CD4-positive, alpha-beta memory T cell (primary cell): ENCODE measurements around the gene CAMTA1. TPM values are rescaled to one million over a fixed set of nuclear protein-coding genes. Genes with fewer than 3 reads are reported as not detected.

Experiments used
- CTCF ChIA-PET: fragments of 350-600 bp; sonication (Branson Sonifier 250); formaldehyde crosslinking; loops from one replicate; lab custom pipeline; 2021; ENCODE audit warnings: inconsistent platforms; ENCODE audit not compliant: partially characterized antibody; lab: Charles Lee
- POLR2A ChIA-PET: fragments of 350-600 bp; sonication (Branson Sonifier 250); formaldehyde crosslinking; loops from one replicate; lab custom pipeline; 2021; ENCODE audit not compliant: partially characterized antibody; lab: Charles Lee
- DNase-seq, 5 donors: peaks; one replicate each; pipeline versions ENCODE4 v3.0.0 to v3.0.0-alpha.2; 2020 to 2022; ENCODE audit warnings: mixed read lengths in 1 of 5
- H3K27ac ChIP-seq: one replicate; pipeline ENCODE4 v1.7.0; 2013; ENCODE audit warnings: low read depth, low read length
- H3K27me3 ChIP-seq: 2 replicates; pipeline ENCODE4 v1.7.0; 2013; ENCODE audit warnings: mild to moderate bottlenecking, low read length, moderate library complexity; ENCODE audit not compliant: insufficient read depth
- H3K36me3 ChIP-seq: 2 replicates; pipeline ENCODE4 v1.7.0; 2013; ENCODE audit warnings: mild to moderate bottlenecking, low read length, moderate library complexity; ENCODE audit not compliant: insufficient read depth
- H3K4me1 ChIP-seq: 2 replicates; pipeline ENCODE4 v1.7.0; 2013; ENCODE audit warnings: mild to moderate bottlenecking, low read length, moderate library complexity; ENCODE audit not compliant: insufficient read depth
- H3K4me3 ChIP-seq, 2 donors: one replicate each; pipeline ENCODE4 v1.7.0; 2013; ENCODE audit warnings: low read length in 2 of 2, mild to moderate bottlenecking in 1 of 2
- H3K9me3 ChIP-seq, 2 donors: one replicate each; pipeline ENCODE4 v1.7.0; 2013; ENCODE audit warnings: low read length in 2 of 2, control low read depth in 1 of 2; ENCODE audit not compliant: control insufficient read depth in 1 of 2
- H3K27ac Mint-ChIP-seq, 7 donors: one replicate each; pipeline ENCODE4 v1.8.0; 2020 to 2021; ENCODE audit warnings: mixed read lengths in 7 of 7, mild to moderate bottlenecking in 6 of 7, inconsistent platforms in 3 of 7, moderate library complexity in 3 of 7
- H3K27me3 Mint-ChIP-seq, 2 donors: one replicate each; pipeline ENCODE4 v1.8.0; 2020 to 2021; ENCODE audit warnings: mixed read lengths in 2 of 2
- H3K36me3 Mint-ChIP-seq, 2 donors: one replicate each; pipeline ENCODE4 v1.8.0; 2020 to 2021; ENCODE audit warnings: mixed read lengths in 2 of 2, inconsistent platforms in 1 of 2, mild to moderate bottlenecking in 1 of 2
- H3K4me1 Mint-ChIP-seq, 4 donors: one replicate each; pipeline ENCODE4 v1.8.0; 2020 to 2021; ENCODE audit warnings: mixed read lengths in 4 of 4, mild to moderate bottlenecking in 1 of 4
- H3K4me3 Mint-ChIP-seq, 8 donors: one replicate each; pipeline ENCODE4 v1.8.0; 2020 to 2021; ENCODE audit warnings: mixed read lengths in 8 of 8, mild to moderate bottlenecking in 7 of 8, moderate library complexity in 6 of 8, inconsistent platforms in 3 of 8
- H3K9me3 Mint-ChIP-seq, 8 donors: one replicate each; pipeline ENCODE4 v1.8.0; 2020 to 2021; ENCODE audit warnings: mixed read lengths in 8 of 8, mild to moderate bottlenecking in 5 of 8, inconsistent platforms in 3 of 8, moderate library complexity in 1 of 8
- intact Hi-C: fragments of 100-400 bp; cut with micrococcal nuclease; formaldehyde crosslinking; loops from one replicate; pipeline ENCODE4 v1.15.1; 2023
- polyA plus RNA-seq, 2 donors: library from polyadenylated mRNA; unstranded; fragments of 300-500 nt; fragmentation: Illumina TruSeq; gene quantifications; one replicate each; pipeline ENCODE4 v1.2.3, GENCODE V29; 2021
- total RNA-seq, 2 experiments: library from RNA; stranded (reverse); gene quantifications; one replicate each; pipeline ENCODE4 v1.2.3, GENCODE V29; 2021

The CAMTA1 gene
- total and polyA plus RNA-seq, 4 experiments from 2014 or later: 39.1 to 118 (median 59.9) TPM

- Histone ChIP-seq H3K9me3 (no peaks in the 10 kb centered on the region), H3K4me3 (no peak overlapping the region), H3K4me1 (no peaks in the 10 kb centered on the region), H3K27ac (no peak overlapping the region), H3K36me3 (no peaks in the 10 kb centered on the region), H3K27me3 (no peaks in the 10 kb centered on the region)
- Mint-ChIP-seq H3K4me1 (no peaks in the 10 kb centered on the region), H3K36me3 (peaks cover 0 to 3% of the 10 kb centered on the region in 2 donors), H3K9me3 (peaks cover 0 to 28% (median 9%) of the 10 kb centered on the region in 8 donors), H3K4me3 (no peak overlapping the region), H3K27ac (no peak overlapping the region), H3K27me3 (peaks cover 9 to 25% of the 10 kb centered on the region in 2 donors)
- intact Hi-C loops: no loop called here
- ChIA-PET CTCF (no interaction called here), POLR2A (no interaction called here)
- DNase-seq: no peak
Measured at GRCh38 chr1:7077136-7077535, 291.9 kb downstream of the CAMTA1 start.

GRCh38 chr1:7077970-7078369 is 292.7 kb downstream of the CAMTA1 start:
- Histone ChIP-seq H3K4me1 (no peaks in the 10 kb centered on the region), H3K27me3 (no peaks in the 10 kb centered on the region), H3K9me3 (no peaks in the 10 kb centered on the region), H3K27ac (no peak overlapping the region), H3K4me3 (no peak overlapping the region), H3K36me3 (no peaks in the 10 kb centered on the region)
- ChIA-PET CTCF (no interaction called here), POLR2A (no interaction called here)
- Mint-ChIP-seq H3K4me3 (no peak overlapping the region), H3K4me1 (no peaks in the 10 kb centered on the region), H3K27me3 (peaks cover 6 to 22% of the 10 kb centered on the region in 2 donors), H3K27ac (no peak overlapping the region), H3K36me3 (peaks cover 0 to 3% of the 10 kb centered on the region in 2 donors), H3K9me3 (peaks cover 0 to 28% (median 9%) of the 10 kb centered on the region in 8 donors)
- no peak for DNase-seq
- intact Hi-C loops: no loop called here

DNA sequence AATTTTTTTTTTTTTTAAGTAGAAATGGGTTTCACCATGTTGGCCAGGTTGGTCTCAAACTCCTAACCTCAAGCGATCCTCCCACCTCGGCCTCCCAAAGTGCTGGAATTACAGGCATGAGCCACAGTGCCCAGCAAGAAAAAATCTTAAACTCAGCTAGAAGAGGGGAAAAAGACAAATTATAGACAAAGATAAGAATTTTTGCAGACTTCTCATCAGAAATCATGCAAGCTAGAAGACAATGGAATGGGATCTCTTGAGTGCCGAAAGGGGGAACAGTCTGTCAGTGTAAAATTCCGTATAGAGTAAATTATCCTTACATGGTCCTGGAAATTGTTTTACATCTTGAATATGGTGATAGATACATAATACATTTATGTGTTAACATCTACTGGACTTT is 294.4 kb downstream of the CAMTA1 start:
- H3K27me3 Mint-ChIP-seq: peaks cover 4 to 21% of the 10 kb centered on the region in 2 donors
- peaks cover 0 to 28% (median 9%) of the 10 kb centered on the region in 8 donors for H3K9me3 Mint-ChIP-seq
- no peak overlapping the region for H3K27ac Mint-ChIP-seq
- Histone ChIP-seq H3K4me1 (no peaks in the 10 kb centered on the region), H3K36me3 (no peaks in the 10 kb centered on the region), H3K9me3 (no peaks in the 10 kb centered on the region), H3K27ac (no peak overlapping the region), H3K4me3 (no peak overlapping the region), H3K27me3 (no peaks in the 10 kb centered on the region)
- ChIA-PET CTCF (interaction anchor here (1.9 kb wide), 1 partner anchor 9 kb away, joined by 8 read pairs; no protein-coding TSS in a partner anchor), POLR2A (no interaction called here)
- no peak overlapping the region for H3K4me3 Mint-ChIP-seq
- peaks cover 0 to 3% of the 10 kb centered on the region in 2 donors for H3K36me3 Mint-ChIP-seq
- intact Hi-C loops: no loop called here
- no peaks in the 10 kb centered on the region for H3K4me1 Mint-ChIP-seq
- no peak for DNase-seq

DNA sequence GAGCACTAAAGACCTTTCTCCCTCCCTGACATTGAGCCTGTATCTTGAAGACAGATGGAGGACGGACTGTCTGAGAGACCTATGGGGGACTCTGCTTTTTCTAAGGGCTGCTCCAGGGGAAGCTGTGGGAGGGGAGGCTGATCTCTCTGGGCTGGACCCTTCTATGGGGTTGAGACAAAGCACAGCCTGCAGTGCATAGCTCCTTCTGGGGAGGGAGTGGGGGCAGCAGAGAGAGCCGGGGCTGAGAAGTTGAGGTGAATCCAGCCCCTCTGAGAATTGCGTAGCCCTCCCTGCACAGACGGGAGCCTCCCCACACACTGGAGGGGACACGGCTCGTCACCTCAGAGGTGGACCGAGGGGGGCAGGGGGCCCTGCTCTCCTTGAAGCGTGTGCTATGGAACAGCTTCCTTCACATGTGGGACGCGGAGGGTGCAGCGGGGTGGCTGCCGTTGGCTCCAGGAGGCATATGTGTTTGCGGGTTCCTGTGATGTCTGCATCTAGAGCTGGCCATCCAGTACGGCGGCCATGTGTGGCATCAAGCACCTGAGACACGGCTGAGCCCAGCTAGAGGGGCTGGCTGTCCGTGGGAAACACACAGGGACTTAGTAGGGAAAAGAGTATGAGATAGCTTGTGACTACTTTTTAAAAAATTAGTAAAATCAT is 299.1 kb downstream of the CAMTA1 start:
- Histone ChIP-seq H3K27me3 (no peaks in the 10 kb centered on the region), H3K36me3 (no peaks in the 10 kb centered on the region), H3K4me3 (no peak overlapping the region), H3K27ac (no peak overlapping the region), H3K9me3 (no peaks in the 10 kb centered on the region), H3K4me1 (no peaks in the 10 kb centered on the region)
- Mint-ChIP-seq H3K27me3 (peaks cover 5 to 10% of the 10 kb centered on the region in 2 donors), H3K9me3 (peaks cover 0 to 17% (median 6%) of the 10 kb centered on the region in 8 donors), H3K27ac (no peak overlapping the region), H3K36me3 (peaks cover 0 to 3% of the 10 kb centered on the region in 2 donors), H3K4me1 (no peaks in the 10 kb centered on the region), H3K4me3 (no peak overlapping the region)
- CTCF ChIA-PET: interaction anchor here (1.1 to 1.6 kb wide), 2 partner anchors 14 to 16 kb away, joined by 3 to 4 read pairs; no protein-coding TSS in a partner anchor
- intact Hi-C loops: no loop called here
- DNase-seq: no peak
- POLR2A ChIA-PET: no interaction called here

DNA sequence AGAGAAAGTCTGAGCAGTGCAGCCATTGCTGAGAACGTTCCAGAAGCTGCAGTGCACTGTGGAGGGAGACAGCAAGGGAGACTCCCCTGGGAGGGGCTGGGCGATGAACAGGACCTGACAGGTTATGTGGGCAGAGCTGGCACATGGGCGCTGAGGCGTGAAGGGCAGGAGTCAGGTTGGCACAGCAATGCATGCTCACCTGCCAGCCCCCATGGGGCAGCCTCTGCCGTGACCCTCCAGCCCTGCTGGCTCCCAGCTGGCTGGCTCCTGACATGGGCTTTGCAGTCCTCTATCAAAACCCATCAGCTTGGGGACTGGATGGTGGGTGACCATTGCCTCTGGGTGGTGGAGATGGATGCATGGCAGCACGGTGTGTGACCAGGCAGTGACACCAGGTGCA is 300.3 kb downstream of the CAMTA1 start:
- Mint-ChIP-seq H3K4me1 (no peaks in the 10 kb centered on the region), H3K4me3 (no peak overlapping the region), H3K27ac (no peak overlapping the region), H3K36me3 (no peaks in the 10 kb centered on the region), H3K27me3 (peaks cover 5 to 12% of the 10 kb centered on the region in 2 donors), H3K9me3 (peaks cover 0 to 9% (median 0%) of the 10 kb centered on the region in 8 donors)
- H3K4me1 ChIP-seq: no peaks in the 10 kb centered on the region
- ChIA-PET CTCF (no interaction called here), POLR2A (no interaction called here)
- no peak for DNase-seq
- H3K27ac ChIP-seq: no peak overlapping the region
- no peaks in the 10 kb centered on the region for H3K9me3 ChIP-seq
- H3K4me3 ChIP-seq: no peak overlapping the region
- intact Hi-C loops: no loop called here
- H3K27me3 ChIP-seq: no peaks in the 10 kb centered on the region
- no peaks in the 10 kb centered on the region for H3K36me3 ChIP-seq

GRCh38 chr1:7086106-7086505 is 300.9 kb downstream of the CAMTA1 start:
- Mint-ChIP-seq H3K9me3 (peaks cover 0 to 3% (median 0%) of the 10 kb centered on the region in 8 donors), H3K4me1 (no peaks in the 10 kb centered on the region), H3K4me3 (no peak overlapping the region), H3K27me3 (peaks cover 5 to 10% of the 10 kb centered on the region in 2 donors), H3K27ac (no peak overlapping the region), H3K36me3 (no peaks in the 10 kb centered on the region)
- H3K4me3 ChIP-seq: no peak overlapping the region
- H3K9me3 ChIP-seq: no peaks in the 10 kb centered on the region
- no peak overlapping the region for H3K27ac ChIP-seq
- DNase-seq: no peak
- POLR2A ChIA-PET: no interaction called here
- H3K4me1 ChIP-seq: no peaks in the 10 kb centered on the region
- intact Hi-C loops: no loop called here
- CTCF ChIA-PET: no interaction called here
- no peaks in the 10 kb centered on the region for H3K27me3 ChIP-seq
- no peaks in the 10 kb centered on the region for H3K36me3 ChIP-seq

GRCh38 chr1:7087888-7088287 is 302.6 kb downstream of the CAMTA1 start:
- no peak overlapping the region for H3K27ac ChIP-seq
- ChIA-PET CTCF (no interaction called here), POLR2A (no interaction called here)
- H3K27me3 ChIP-seq: no peaks in the 10 kb centered on the region
- Mint-ChIP-seq H3K36me3 (no peaks in the 10 kb centered on the region), H3K4me1 (no peaks in the 10 kb centered on the region), H3K27ac (no peak overlapping the region), H3K4me3 (no peak overlapping the region), H3K9me3 (no peaks in the 10 kb centered on the region), H3K27me3 (peaks cover 4 to 5% of the 10 kb centered on the region in 2 donors)
- H3K4me3 ChIP-seq: no peak overlapping the region
- intact Hi-C loops: no loop called here
- H3K36me3 ChIP-seq: no peaks in the 10 kb centered on the region
- no peaks in the 10 kb centered on the region for H3K9me3 ChIP-seq
- no peak for DNase-seq
- no peaks in the 10 kb centered on the region for H3K4me1 ChIP-seq
